Astrocyte (in vitro differentiated cells and primary cell): ENCODE results near the gene PEPD. TPM values are rescaled to one million over a fixed set of nuclear protein-coding genes. Genes with fewer than 3 reads are reported as not detected.

ENCODE experiments used
- DNase-seq: peaks from one replicate; pipeline ENCODE4 v3.0.0-alpha.2; 2010; ENCODE audit warnings: low read depth
- FAIRE-seq: peaks from 2 replicates; lab custom pipeline; 2011; peaks lifted over from hg19 to GRCh38; lab: Jason Lieb, UNC
- H2AFZ ChIP-seq: 2 replicates; pipeline ENCODE4 v1.6.0; 2012; ENCODE audit warnings: low read depth, low read length, inconsistent platforms
- H3K27ac ChIP-seq: 2 replicates; pipeline ENCODE4 v1.5.1; 2011; ENCODE audit warnings: low read depth, low read length, inconsistent platforms
- H3K27me3 ChIP-seq: 2 replicates; pipeline ENCODE4 v1.6.0; 2011; ENCODE audit warnings: low read length, inconsistent platforms; ENCODE audit not compliant: insufficient read depth
- H3K36me3 ChIP-seq: 2 replicates; pipeline ENCODE4 v1.5.1; 2011; ENCODE audit warnings: low read length, inconsistent platforms; ENCODE audit not compliant: insufficient read depth
- H3K4me1 ChIP-seq: 2 replicates; pipeline ENCODE4 v1.5.1; 2011; ENCODE audit warnings: low read length, inconsistent platforms; ENCODE audit not compliant: insufficient read depth
- H3K4me2 ChIP-seq: 2 replicates; pipeline ENCODE4 v1.6.0; 2012; ENCODE audit warnings: low read length, inconsistent platforms
- H3K4me3 ChIP-seq: 2 replicates; pipeline ENCODE4 v1.5.1; 2011; ENCODE audit warnings: low read depth, mild to moderate bottlenecking, low read length, inconsistent platforms; ENCODE audit not compliant: insufficient read depth
- H3K79me2 ChIP-seq: 2 replicates; pipeline ENCODE4 v1.6.0; 2012; ENCODE audit warnings: mild to moderate bottlenecking, low read length, inconsistent platforms; ENCODE audit not compliant: insufficient read depth
- H3K9ac ChIP-seq: 2 replicates; pipeline ENCODE4 v1.6.0; 2012; ENCODE audit warnings: mild to moderate bottlenecking, low read length, inconsistent platforms
- H3K9me3 ChIP-seq: 2 replicates; pipeline ENCODE4 v1.5.1; 2012; ENCODE audit warnings: low read depth, mild to moderate bottlenecking, low read length, inconsistent platforms; ENCODE audit not compliant: insufficient read depth
- H4K20me1 ChIP-seq: 2 replicates; pipeline ENCODE4 v1.6.0; 2012; ENCODE audit warnings: low read length, inconsistent platforms; ENCODE audit not compliant: insufficient read depth
- H3K27ac Mint-ChIP-seq: one replicate; pipeline ENCODE4 v1.8.0; 2021; ENCODE audit warnings: mild to moderate bottlenecking, mixed read lengths; ENCODE audit not compliant: unreplicated experiment
- H3K27me3 Mint-ChIP-seq: one replicate; pipeline ENCODE4 v1.8.0; 2021; ENCODE audit warnings: low read depth, mixed read lengths; ENCODE audit not compliant: unreplicated experiment
- H3K36me3 Mint-ChIP-seq: one replicate; pipeline ENCODE4 v1.8.0; 2021; ENCODE audit warnings: low read depth, mixed read lengths; ENCODE audit not compliant: unreplicated experiment
- H3K4me1 Mint-ChIP-seq: one replicate; pipeline ENCODE4 v1.8.0; 2021; ENCODE audit warnings: low read depth, mixed read lengths; ENCODE audit not compliant: unreplicated experiment
- H3K4me3 Mint-ChIP-seq: one replicate; pipeline ENCODE4 v1.8.0; 2021; ENCODE audit warnings: mild to moderate bottlenecking, moderate library complexity, mixed read lengths; ENCODE audit not compliant: unreplicated experiment
- H3K9me3 Mint-ChIP-seq: one replicate; pipeline ENCODE4 v1.8.0; 2021; ENCODE audit warnings: mild to moderate bottlenecking, mixed read lengths; ENCODE audit not compliant: unreplicated experiment
- EZH2 ChIP-seq: IDR thresholded peaks from 2 replicates; pipeline ENCODE4 v1.6.1; 2012; ENCODE audit warnings: mild to moderate bottlenecking, low read length, inconsistent platforms; ENCODE audit not compliant: insufficient read depth
- total RNA-seq: library from RNA; stranded (reverse); gene quantifications from 2 replicates; pipeline ENCODE4 v1.2.1, GENCODE V29; 2021
- TF ChIP-seq, protein P1 (sequence below): IDR thresholded peaks from 2 replicates; pipeline ENCODE4 v1.5.1; 2011; ENCODE audit warnings: low read depth, mild to moderate bottlenecking, inconsistent platforms, low read length, moderate library complexity; ENCODE audit not compliant: insufficient read depth

Gene PEPD
- total RNA-seq, 1 donor from 2014 or later, result 37.9 TPM

DNA sequence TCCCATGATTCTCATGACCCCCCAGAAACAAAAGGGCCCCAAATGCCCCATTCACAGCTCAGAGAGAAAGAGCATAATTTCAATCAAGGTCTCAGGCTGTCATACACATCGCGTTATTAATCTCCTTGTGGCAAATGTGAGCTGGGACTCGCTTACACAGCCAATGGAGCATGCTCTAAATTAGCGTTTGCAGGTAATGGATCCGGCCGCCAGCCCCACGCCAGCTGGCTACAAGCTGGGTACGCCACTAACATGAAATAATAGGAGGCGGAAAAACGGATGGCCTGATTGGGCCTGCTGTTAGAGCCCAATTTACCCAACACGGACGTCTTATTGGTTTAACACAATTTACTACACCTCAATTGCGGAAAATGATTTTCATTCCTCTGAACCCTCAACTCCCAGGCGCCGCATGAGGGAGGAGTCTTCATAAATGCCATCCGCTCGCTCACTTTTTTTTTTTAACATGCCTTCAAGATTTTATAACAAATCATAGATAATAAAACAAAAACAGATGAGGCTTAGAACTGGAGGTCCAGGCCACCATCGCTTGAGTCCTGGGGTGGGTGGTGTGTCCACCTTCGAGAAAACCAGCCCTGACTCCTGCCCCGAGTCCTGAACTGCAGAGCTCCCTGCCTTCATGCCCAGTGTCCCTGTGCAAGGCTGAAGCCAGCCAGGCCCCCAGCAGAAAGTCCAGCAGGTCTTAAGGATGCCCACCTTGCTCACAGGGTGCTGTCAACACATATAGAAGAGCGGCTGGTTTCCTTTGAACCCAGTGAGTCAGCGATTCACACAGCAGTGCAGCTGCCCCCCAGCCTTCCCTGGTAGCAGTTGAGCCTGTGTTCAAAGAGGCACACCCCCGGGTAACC, 62.1 kb downstream of the PEPD start:
- no peak overlapping the region for H3K27ac Mint-ChIP-seq
- H3K27ac ChIP-seq, result no peak overlapping the region
- no peak for TF ChIP-seq EZH2
- TF ChIP-seq, protein P1, sequence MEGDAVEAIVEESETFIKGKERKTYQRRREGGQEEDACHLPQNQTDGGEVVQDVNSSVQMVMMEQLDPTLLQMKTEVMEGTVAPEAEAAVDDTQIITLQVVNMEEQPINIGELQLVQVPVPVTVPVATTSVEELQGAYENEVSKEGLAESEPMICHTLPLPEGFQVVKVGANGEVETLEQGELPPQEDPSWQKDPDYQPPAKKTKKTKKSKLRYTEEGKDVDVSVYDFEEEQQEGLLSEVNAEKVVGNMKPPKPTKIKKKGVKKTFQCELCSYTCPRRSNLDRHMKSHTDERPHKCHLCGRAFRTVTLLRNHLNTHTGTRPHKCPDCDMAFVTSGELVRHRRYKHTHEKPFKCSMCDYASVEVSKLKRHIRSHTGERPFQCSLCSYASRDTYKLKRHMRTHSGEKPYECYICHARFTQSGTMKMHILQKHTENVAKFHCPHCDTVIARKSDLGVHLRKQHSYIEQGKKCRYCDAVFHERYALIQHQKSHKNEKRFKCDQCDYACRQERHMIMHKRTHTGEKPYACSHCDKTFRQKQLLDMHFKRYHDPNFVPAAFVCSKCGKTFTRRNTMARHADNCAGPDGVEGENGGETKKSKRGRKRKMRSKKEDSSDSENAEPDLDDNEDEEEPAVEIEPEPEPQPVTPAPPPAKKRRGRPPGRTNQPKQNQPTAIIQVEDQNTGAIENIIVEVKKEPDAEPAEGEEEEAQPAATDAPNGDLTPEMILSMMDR, result no peak

DNA sequence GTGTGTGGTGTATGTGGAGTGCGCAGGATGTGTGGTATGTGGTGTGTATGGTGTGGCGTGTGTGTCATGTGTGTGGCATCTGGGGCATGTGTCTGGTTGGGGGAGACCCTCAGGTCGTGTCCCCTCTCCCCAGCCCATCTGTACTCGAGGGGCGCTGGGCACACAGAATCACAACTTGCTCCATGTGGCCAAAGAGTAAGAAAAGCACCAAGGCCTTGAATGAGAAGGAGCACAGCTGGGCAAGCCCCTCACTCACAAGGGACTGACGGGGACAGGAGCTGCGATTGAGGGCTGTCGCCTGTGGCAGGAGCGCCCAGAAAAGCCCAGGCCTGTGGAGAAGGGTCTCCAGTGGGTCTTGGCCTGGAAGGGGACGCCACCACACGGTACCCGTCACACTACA, 62.8 kb downstream of the PEPD start:
- DNase-seq (no peak), FAIRE-seq (no peak)
- no peaks in the 10 kb centered on the region for H3K9me3 ChIP-seq
- peaks cover 7% of the 10 kb centered on the region for H3K4me1 Mint-ChIP-seq
- TF ChIP-seq, protein P1, result no peak
- TF ChIP-seq EZH2, result no peak
- no peak overlapping the region for H3K4me3 ChIP-seq
- H3K79me2 ChIP-seq, result no peaks in the 10 kb centered on the region
- H3K4me3 Mint-ChIP-seq, result no peak overlapping the region
- H3K9ac ChIP-seq, result no peak overlapping the region
- H3K36me3 Mint-ChIP-seq, result peaks cover 3% of the 10 kb centered on the region
- no peak overlapping the region for H3K27ac ChIP-seq
- no peak overlapping the region for H2AFZ ChIP-seq
- peaks cover 3% of the 10 kb centered on the region for H4K20me1 ChIP-seq
- H3K36me3 ChIP-seq, result peaks cover 5% of the 10 kb centered on the region
- H3K9me3 Mint-ChIP-seq, result no peaks in the 10 kb centered on the region
- no peaks in the 10 kb centered on the region for H3K27me3 ChIP-seq
- no peaks in the 10 kb centered on the region for H3K4me1 ChIP-seq
- H3K27me3 Mint-ChIP-seq, result no peaks in the 10 kb centered on the region
- no peak overlapping the region for H3K27ac Mint-ChIP-seq
- H3K4me2 ChIP-seq, result no peak overlapping the region

More for the DNA sequence above, 62.1 kb downstream of the PEPD start:
- no peak overlapping the region for H3K4me2 ChIP-seq
- H3K4me3 ChIP-seq, result no peak overlapping the region
- peaks cover 7% of the 10 kb centered on the region for H3K4me1 Mint-ChIP-seq
- H3K27me3 Mint-ChIP-seq, result no peaks in the 10 kb centered on the region
- H3K9me3 ChIP-seq, result no peaks in the 10 kb centered on the region
- H3K4me1 ChIP-seq, result no peaks in the 10 kb centered on the region
- peaks cover 3% of the 10 kb centered on the region for H4K20me1 ChIP-seq
- H2AFZ ChIP-seq, result no peak overlapping the region
- no peaks in the 10 kb centered on the region for H3K27me3 ChIP-seq
- no peaks in the 10 kb centered on the region for H3K9me3 Mint-ChIP-seq
- no peak for FAIRE-seq
- no peak for DNase-seq
- H3K36me3 Mint-ChIP-seq, result peaks cover 3% of the 10 kb centered on the region
- no peak overlapping the region for H3K4me3 Mint-ChIP-seq
- peaks cover 5% of the 10 kb centered on the region for H3K36me3 ChIP-seq
- no peak overlapping the region for H3K9ac ChIP-seq
- H3K79me2 ChIP-seq, result no peaks in the 10 kb centered on the region

DNA sequence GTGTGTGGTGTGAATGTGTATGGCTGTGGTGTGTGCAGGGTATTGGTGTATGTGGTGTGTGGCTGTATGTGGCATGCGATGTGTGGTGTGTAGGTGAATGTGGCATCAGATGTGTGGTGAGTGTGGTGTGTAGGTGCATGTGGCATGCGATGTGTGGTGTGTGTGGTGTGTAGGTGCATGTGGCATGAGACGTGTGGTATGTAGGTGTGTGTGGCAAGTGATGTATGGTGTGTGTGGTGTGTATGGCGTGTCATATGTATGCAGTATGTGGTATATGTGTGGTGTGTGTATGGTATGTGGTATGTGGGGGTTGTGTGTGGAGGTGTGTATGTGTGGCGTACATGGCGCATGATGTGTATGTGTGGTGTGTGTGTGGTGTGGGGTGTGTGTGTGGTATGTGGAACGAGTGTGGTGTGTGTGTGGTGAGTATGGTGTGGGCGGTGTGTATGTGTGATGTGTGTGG, 63.4 kb downstream of the PEPD start:
- Mint-ChIP-seq H3K27ac (no peak overlapping the region), H3K4me1 (peaks cover 7% of the 10 kb centered on the region), H3K9me3 (no peaks in the 10 kb centered on the region), H3K27me3 (no peaks in the 10 kb centered on the region), H3K36me3 (peaks cover 3% of the 10 kb centered on the region), H3K4me3 (no peak overlapping the region)
- TF ChIP-seq, protein P1, result no peak
- TF ChIP-seq EZH2, result no peak
- no peaks in the 10 kb centered on the region for H3K9me3 ChIP-seq
- no peaks in the 10 kb centered on the region for H3K4me1 ChIP-seq
- no peak overlapping the region for H3K9ac ChIP-seq
- no peak for DNase-seq
- H2AFZ ChIP-seq, result no peak overlapping the region
- H3K79me2 ChIP-seq, result no peaks in the 10 kb centered on the region
- H3K27me3 ChIP-seq, result no peaks in the 10 kb centered on the region
- peaks cover 3% of the 10 kb centered on the region for H4K20me1 ChIP-seq
- no peak overlapping the region for H3K27ac ChIP-seq
- H3K36me3 ChIP-seq, result peaks cover 3% of the 10 kb centered on the region
- no peak overlapping the region for H3K4me2 ChIP-seq
- H3K4me3 ChIP-seq, result no peak overlapping the region
- no peak for FAIRE-seq
